Right renal cortex interstitium (tissue), 3 donors: Measurements from ENCODE around the gene PAN3. TPM values are rescaled to one million over a fixed set of nuclear protein-coding genes. Genes with fewer than 3 reads are reported as not detected.

Source experiments
- DNase-seq, 3 donors: peaks; one replicate each; pipeline ENCODE4 v3.0.0-alpha.2; 2013; ENCODE audit warnings: low read depth in 3 of 3, low spot score in 2 of 3
- polyA plus RNA-seq, 3 donors: library from polyadenylated mRNA; unstranded; fragments of 120-200 nt; gene quantifications; one replicate each; pipeline ENCODE4 v1.2.1, GENCODE V29; 2013; ENCODE audit not compliant: insufficient read length in 3 of 3

The PAN3 gene
- polyA plus RNA-seq, 3 donors: 47.9 to 54.1 (median 49.9) TPM

GRCh38 chr13:28297341-28297740 is 159.0 kb downstream of the PAN3 start:
- no peak for DNase-seq

- DNase-seq: no peak
Measured at GRCh38 chr13:28299916-28300315, 161.6 kb downstream of the PAN3 start.

GRCh38 chr13:28301839-28302238 is 163.5 kb downstream of the PAN3 start:
- no peak for DNase-seq

GRCh38 chr13:28306325-28306724 is 168.0 kb downstream of the PAN3 start:
- DNase-seq: no peak

GRCh38 chr13:28313579-28313978 is 175.2 kb downstream of the PAN3 start:
- no peak for DNase-seq

- DNase-seq: no peak
Measured at GRCh38 chr13:28314879-28315278, 176.5 kb downstream of the PAN3 start.

- no peak for DNase-seq
Measured at GRCh38 chr13:28316129-28316528, 177.8 kb downstream of the PAN3 start.

- no peak for DNase-seq
Measured at GRCh38 chr13:28316836-28317235, 178.5 kb downstream of the PAN3 start.

- no peak for DNase-seq
Measured at GRCh38 chr13:28318496-28318895, 180.2 kb downstream of the PAN3 start.

GRCh38 chr13:28319528-28319927 is 181.2 kb downstream of the PAN3 start:
- DNase-seq: no peak

- DNase-seq: no peak
Measured at GRCh38 chr13:28320209-28320608, 181.9 kb downstream of the PAN3 start.

GRCh38 chr13:28320884-28321574 is 182.7 kb downstream of the PAN3 start:
- DNase-seq: no peak

- no peak for DNase-seq
Measured at GRCh38 chr13:28321756-28322155, 183.4 kb downstream of the PAN3 start.

- DNase-seq: no peak
Measured at GRCh38 chr13:28322256-28322905, 184.0 kb downstream of the PAN3 start.

- DNase-seq: no peak
Measured at GRCh38 chr13:28324181-28324789, 185.9 kb downstream of the PAN3 start.

GRCh38 chr13:28325022-28325421 is 186.7 kb downstream of the PAN3 start:
- DNase-seq: no peak

- no peak for DNase-seq
Measured at GRCh38 chr13:28326056-28326455, 187.7 kb downstream of the PAN3 start.

- DNase-seq: no peak
Measured at GRCh38 chr13:28327373-28328270, 189.3 kb downstream of the PAN3 start.

- no peak for DNase-seq
Measured at GRCh38 chr13:28328271-28328607, 189.9 kb downstream of the PAN3 start.

- DNase-seq: no peak
Measured at GRCh38 chr13:28329395-28330158, 191.2 kb downstream of the PAN3 start.
